HK-2 (cell line): ENCODE results near the gene SEZ6L.

ENCODE experiments used
- DNase-seq: peaks from one replicate; pipeline ENCODE4 v3.0.0-alpha.2; 2018; ENCODE audit not compliant: unreplicated experiment

SEZ6L gene

DNA sequence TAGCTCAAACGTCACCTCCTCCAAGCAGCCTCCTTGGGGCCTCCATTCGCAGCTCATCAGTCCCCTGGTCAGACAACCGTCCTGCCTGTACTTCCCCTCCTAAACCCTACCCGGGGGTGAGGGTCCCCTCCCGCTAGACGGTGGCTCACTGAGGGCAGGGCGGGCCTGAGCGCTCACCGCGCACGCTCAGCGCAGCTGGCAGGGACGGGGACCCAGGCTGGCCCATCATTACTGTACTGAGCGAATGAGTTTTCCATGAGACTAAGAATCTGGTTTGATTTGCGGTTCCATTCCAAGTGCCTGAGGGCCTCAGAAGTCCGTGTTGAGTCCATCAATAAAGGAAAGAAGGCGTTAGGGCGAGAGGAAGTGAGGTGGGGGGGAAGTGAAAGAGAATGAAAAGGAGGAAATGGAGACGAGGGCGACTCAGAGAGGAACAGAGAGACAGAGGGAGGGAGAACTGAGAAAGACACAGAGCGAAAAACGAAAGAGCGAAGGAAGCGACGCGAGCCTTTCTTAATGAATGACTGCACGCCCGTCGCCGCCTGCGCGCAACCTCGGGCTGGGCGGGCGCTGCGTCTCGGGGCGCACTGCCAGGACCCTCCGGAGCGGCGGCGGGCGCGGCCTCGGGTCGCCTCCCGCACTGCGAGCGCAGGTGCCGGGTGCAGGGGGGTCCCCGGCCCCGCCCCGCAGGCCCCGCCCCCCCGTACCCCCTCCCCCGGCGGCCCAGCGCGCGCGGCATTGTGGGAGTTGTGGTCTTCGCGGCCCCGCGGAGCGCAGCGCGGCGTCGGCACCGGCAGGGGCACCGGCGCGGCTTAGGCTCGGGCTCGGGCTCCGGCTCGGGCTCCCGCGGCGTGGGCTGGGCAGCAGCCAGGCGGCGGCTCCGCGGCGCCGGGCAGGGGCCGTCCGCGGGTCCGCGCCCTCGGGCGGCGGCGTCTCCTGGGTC is 259.5 kb downstream of the SEZ6L start, which contains the start of gene ASPHD2:
TSS of gene ASPHD2 (plus strand) at position 746 of the 943 bp plus-strand sequence. CDS start 4,356 bp downstream, outside the sequence.
- peak; percentile 63 for DNase-seq

DNA sequence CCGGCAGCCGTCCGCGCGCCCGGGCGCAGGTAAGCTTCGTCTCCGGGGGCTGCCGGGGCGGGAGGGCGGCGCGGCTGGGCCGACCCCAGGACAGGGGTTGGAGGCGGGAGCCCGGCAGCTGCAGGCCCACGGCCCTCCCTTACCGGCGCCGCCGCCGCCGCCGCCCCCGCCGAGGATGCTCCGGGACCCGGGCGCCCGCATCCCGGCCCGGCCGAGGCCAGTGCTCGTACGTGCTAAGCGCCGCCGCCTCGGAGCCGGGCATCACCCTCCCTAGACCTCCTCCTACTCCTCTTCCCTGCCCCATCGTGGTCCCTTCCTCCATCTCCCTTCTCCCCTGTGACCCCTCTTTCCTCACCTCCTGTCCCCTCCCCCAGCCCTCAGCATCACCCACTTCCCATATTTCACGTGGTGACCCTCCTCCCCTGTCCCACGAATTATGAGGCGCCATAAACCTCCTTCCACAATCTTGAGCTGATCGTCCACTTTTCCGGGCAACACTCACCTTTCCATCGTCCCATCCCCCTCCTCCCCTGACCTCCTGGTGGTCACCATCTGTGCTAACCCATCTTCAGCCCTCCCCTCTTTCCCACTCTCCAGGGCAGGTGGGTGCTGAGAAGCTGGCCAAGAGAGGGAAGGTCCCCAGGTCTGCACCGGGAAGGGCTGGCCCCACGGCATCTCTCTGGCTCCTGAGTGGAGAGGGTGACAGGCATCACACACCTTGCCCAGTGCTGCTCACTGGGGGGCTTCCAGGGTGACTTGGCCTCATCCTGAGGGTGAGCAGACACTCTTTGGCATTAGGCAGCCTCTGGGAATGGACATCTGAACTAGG is 260.4 kb downstream of the SEZ6L start:
- DNase-seq, result no peak

DNA sequence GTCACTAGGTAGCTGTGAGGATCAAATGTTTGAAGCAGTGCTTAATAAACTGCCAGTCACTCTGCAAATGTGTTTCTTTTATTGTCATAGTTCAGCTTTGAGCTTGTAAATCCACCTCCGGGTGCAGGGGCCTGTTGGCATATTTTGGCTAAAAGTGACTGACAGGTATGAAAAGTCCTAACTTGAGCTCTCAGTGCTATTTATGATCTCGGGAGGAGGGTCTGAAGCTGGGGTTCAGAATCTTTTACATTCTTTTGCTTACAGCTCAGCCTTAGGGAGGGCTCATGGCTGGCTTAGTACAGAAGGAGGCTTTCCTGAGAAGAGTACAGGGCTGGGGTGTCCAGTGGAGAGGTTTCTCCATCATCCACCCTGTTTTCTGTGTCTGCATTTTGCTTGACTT is 261.3 kb downstream of the SEZ6L start:
- DNase-seq, result no peak

DNA sequence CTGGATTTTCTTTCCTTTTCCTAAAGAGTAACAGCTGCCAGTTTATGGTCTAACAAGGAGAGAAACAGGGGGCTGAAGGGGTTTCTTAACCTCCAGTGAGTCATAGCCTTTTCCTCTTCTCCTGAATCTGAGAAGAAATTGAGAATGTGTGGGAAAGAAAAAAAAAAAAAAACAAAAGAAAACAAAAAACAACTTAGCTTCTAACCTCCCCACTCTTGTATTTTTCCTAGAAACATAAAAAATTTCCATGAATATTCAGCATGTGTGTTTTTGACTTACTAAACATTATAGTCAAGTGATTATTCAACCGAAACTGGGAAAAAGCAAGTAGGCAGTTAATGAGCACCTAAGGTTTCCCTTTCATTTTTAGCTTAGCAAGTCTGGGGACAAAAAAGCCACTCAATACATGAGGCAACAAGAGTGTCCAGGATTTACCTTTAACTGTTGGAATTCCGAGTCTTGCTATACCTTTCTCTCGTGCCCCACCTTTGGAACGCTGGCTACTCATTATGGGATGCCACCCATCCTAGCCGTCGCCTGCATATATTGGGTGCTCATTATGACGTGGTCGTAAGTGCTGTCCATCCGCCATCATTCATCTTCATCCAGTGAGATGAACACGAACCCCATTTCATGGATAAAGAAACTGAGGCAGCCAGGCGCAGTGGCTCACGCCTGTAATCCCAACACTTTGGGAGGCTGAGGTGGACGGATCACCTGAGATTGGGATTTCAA is 262.2 kb downstream of the SEZ6L start:
- DNase-seq, result no peak

DNA sequence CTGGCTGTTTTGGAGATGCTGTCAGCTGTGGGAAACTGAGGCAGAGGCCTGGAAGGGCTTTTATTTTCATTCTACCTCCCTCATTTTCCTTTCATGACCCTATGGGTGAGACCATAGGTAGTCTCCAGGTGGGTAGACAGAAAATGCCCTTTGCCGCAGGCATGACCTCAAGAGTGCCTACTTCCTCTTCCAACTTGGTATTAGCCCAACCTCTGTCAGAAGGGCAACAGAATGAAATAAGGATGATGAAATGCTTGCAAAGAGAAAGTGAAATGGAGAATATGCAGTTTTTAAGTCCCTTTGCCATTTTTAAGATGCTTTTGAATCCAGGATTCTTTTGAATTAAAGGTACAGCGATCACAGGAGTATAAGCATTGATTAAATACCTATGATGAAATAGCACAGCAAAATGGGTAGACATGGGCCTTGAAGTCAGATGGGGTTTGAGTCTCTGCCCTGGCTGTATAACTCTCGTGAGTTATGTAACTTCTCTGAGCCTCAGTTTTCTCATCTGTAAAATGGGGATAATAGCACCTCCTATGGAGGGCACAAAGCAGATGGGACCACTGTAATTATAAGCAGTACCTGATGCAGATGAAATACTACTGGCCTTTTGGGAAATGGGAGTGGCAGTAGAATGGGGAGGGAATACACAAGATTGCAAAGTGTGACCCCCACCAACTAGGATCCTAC is 263.5 kb downstream of the SEZ6L start:
- DNase-seq, result no peak
